Common myeloid progenitor, CD34-positive (primary cell): ENCODE measurements around the gene BAIAP2L1.

Experiments
- CTCF ChIA-PET: fragments of 350-600 bp; sonication (Branson Sonifier 250); formaldehyde crosslinking; loops from one replicate; lab custom pipeline; 2021; ENCODE audit warnings: antibody characterized with exemption; lab: Charles Lee
- POLR2A ChIA-PET: fragments of 350-600 bp; sonication (Branson Sonifier 250); formaldehyde crosslinking; loops from one replicate; lab custom pipeline; 2021; ENCODE audit warnings: antibody characterized with exemption; lab: Charles Lee
- DNase-seq, 3 donors: peaks; one replicate each; pipeline versions ENCODE4 v3.0.0 to v3.0.0-alpha.2; 2013
- H3K27ac ChIP-seq, 2 experiments: 1 replicate in 1 of 2; 2 replicates in 1 of 2; pipeline ENCODE4 v1.7.0; 2013; ENCODE audit warnings: inconsistent platforms in 2 of 2, low read length in 2 of 2, mild to moderate bottlenecking in 2 of 2, low read depth in 1 of 2, moderate library complexity in 1 of 2; ENCODE audit not compliant: severe bottlenecking in 2 of 2, insufficient read depth in 1 of 2, poor library complexity in 1 of 2
- H3K27me3 ChIP-seq, 5 experiments: replicated peaks in 2 of 5; 1 replicate in 3 of 5; 2 replicates in 2 of 5; pipeline versions ENCODE4 v1.6.1 to v1.7.0; 2013; ENCODE audit warnings: low read length in 4 of 5, mild to moderate bottlenecking in 2 of 5, moderate library complexity in 2 of 5, inconsistent platforms in 1 of 5; ENCODE audit not compliant: insufficient read depth in 5 of 5, control insufficient read depth in 4 of 5
- H3K36me3 ChIP-seq, 4 experiments: 1 replicate in 2 of 4; 2 replicates in 2 of 4; pipeline versions ENCODE4 v1.6.1 to v1.7.0; 2013; ENCODE audit warnings: low read length in 3 of 4, control low read depth in 1 of 4, mild to moderate bottlenecking in 1 of 4; ENCODE audit not compliant: control insufficient read depth in 4 of 4, insufficient read depth in 4 of 4
- H3K4me1 ChIP-seq, 4 experiments: 1 replicate in 3 of 4; 2 replicates in 1 of 4; pipeline versions ENCODE4 v1.6.1 to v1.7.1; 2013; ENCODE audit warnings: low read length in 3 of 4, mild to moderate bottlenecking in 3 of 4, control low read depth in 1 of 4, inconsistent platforms in 1 of 4, moderate library complexity in 1 of 4; ENCODE audit not compliant: control insufficient read depth in 4 of 4, insufficient read depth in 4 of 4; ENCODE audit errors: control extremely low read depth in 1 of 4
- H3K4me3 ChIP-seq, 7 experiments: 1 replicate in 4 of 7; 2 replicates in 3 of 7; pipeline versions ENCODE4 v1.5.1 to v1.7.0; 2013; ENCODE audit warnings: mild to moderate bottlenecking in 7 of 7, low read length in 6 of 7, moderate library complexity in 6 of 7, inconsistent platforms in 2 of 7, low read depth in 2 of 7, control low read depth in 1 of 7; ENCODE audit not compliant: insufficient read depth in 4 of 7, control insufficient read depth in 1 of 7; ENCODE audit errors: extremely low read depth in 1 of 7
- H3K9me3 ChIP-seq, 5 experiments: 1 replicate in 4 of 5; 2 replicates in 1 of 5; pipeline versions ENCODE4 v1.6.1 to v1.7.1; 2013; ENCODE audit warnings: low read length in 4 of 5, mild to moderate bottlenecking in 2 of 5, inconsistent platforms in 1 of 5, low read depth in 1 of 5, moderate library complexity in 1 of 5; ENCODE audit not compliant: control insufficient read depth in 4 of 5, insufficient read depth in 2 of 5; ENCODE audit errors: control extremely low read depth in 1 of 5
- WGBS: methylation state at CpG from one replicate; pipeline ENCODE4 v1.1.5; 2013; ENCODE audit not compliant: insufficient coverage; 5-methylcytosine and 5-hydroxymethylcytosine counted together

The BAIAP2L1 gene

DNA sequence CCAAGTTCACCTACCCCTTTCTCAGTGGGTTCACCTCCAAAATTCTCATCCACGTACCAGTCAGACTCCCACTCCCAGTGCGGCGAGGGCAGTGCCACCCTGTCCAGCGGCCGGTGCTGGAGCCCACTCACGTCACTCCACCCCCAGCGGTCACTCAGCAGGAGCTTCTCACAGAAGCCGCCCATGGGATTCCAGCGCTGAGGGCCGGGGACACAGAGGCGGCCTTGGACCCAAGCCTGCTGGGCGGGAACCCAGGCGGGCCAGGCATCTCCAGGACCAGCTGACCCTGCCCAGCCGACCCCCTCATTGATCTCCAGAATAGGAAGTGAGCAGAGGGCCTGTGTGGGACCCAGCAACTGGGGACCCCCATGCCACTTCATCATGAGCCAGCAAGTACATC, 156.0 kb downstream of the BAIAP2L1 start:
- CTCF ChIA-PET = no interaction called here
- DNase-seq = no peak
- Histone ChIP-seq H3K4me3 (no peak overlapping the region), H3K36me3 (peaks cover 0 to 12% (median 2%) of the 10 kb centered on the region in 4 experiments), H3K9me3 (no peaks in the 10 kb centered on the region), H3K4me1 (peaks cover 0 to 6% (median 0%) of the 10 kb centered on the region in 4 experiments), H3K27ac (no peak overlapping the region), H3K27me3 (no peaks in the 10 kb centered on the region)
- WGBS = 97% methylated on average over 6 of the region's 14 CpGs
- POLR2A ChIA-PET = no interaction called here

DNA sequence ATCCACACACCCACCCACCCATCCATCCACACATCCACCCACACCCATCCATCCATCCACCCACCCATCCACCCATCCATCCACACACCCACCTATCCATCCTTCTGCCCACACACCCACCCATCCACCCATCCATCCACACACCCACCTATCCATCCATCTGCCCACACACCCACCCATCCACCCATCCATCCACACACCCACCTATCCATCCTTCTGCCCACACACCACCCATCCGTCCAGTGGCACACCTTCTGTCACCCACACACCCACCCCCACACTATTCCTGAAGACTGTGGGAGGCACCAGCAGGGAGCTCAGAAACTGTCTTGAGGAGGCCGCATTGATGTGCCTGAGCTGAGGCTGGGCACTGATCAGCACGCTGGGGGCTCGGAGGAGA, 158.0 kb downstream of the BAIAP2L1 start:
- ChIA-PET CTCF (no interaction called here), POLR2A (no interaction called here)
- Histone ChIP-seq H3K9me3 (no peaks in the 10 kb centered on the region), H3K27me3 (no peaks in the 10 kb centered on the region), H3K36me3 (peaks cover 0 to 25% (median 5%) of the 10 kb centered on the region in 4 experiments), H3K4me3 (no peak overlapping the region), H3K27ac (no peak overlapping the region), H3K4me1 (no peaks in the 10 kb centered on the region)
- WGBS = 95% methylated on average over 3 of the region's 4 CpGs
- no peak for DNase-seq

DNA sequence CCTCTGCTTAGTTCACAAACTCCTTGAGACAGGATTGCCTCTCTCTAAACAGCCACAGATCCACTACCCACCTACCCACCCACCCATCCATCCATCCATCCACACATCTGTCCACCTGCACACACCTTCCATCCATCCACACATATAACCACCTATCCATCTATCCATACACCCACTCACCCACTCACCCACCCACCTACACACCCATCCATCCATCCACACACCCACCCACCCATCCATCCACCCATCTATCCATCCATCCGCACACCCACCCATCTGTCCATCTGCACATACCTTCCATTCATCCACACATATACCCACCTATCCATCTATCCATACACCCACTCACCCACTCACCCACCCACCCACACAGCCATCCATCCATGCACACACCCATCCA, 158.5 kb downstream of the BAIAP2L1 start:
- peaks cover 0 to 25% (median 5%) of the 10 kb centered on the region in 4 experiments for H3K36me3 ChIP-seq
- 80% methylated on average over 1 of the region's 1 CpG for WGBS
- no peak overlapping the region for H3K27ac ChIP-seq
- POLR2A ChIA-PET = no interaction called here
- CTCF ChIA-PET = interaction anchor here (1.0 kb wide), 1 partner anchor 9 kb away, joined by 3 read pairs; no protein-coding TSS in a partner anchor
- no peak overlapping the region for H3K4me3 ChIP-seq
- no peaks in the 10 kb centered on the region for H3K9me3 ChIP-seq
- no peaks in the 10 kb centered on the region for H3K27me3 ChIP-seq
- no peaks in the 10 kb centered on the region for H3K4me1 ChIP-seq
- DNase-seq = no peak

DNA sequence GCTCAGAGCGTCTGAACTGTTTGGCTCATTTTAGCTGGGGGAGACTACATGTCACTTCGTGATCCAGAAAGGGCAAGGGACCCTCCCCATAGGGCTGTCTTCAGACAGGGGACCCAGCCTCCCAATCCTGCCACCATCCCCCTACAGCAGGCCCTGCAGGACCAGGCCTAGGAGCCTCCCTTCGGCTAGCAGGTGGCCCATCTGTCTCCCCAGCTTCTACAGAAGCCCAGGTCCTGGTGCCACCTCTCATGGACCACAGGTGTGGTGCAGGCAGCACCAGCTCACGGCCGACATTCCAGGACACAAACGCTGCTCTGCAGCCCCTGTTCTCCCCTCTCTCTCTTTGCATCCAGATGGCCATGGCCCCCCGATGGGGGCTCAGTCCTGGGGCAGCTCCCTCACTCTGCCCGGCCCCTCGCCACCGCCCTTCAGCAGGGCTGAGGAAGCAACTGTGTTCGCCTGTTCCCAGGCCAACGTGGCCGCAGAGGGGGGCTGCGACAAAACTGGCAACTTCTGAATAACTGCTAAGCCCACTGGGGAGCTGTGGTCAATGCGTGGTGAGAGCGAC, 159.1 kb downstream of the BAIAP2L1 start:
- no peak overlapping the region for H3K4me3 ChIP-seq
- H3K4me1 ChIP-seq = no peaks in the 10 kb centered on the region
- no peak overlapping the region for H3K27ac ChIP-seq
- H3K36me3 ChIP-seq = peaks cover 0 to 26% (median 5%) of the 10 kb centered on the region in 4 experiments
- no peaks in the 10 kb centered on the region for H3K27me3 ChIP-seq
- no peaks in the 10 kb centered on the region for H3K9me3 ChIP-seq
- POLR2A ChIA-PET = no interaction called here
- no peak for DNase-seq
- CTCF ChIA-PET = interaction anchor here (0.8 to 1.0 kb wide), 2 partner anchors 9 to 38 kb away, joined by 3 read pairs; no protein-coding TSS in a partner anchor
- WGBS = 94% methylated on average over 15 of the region's 16 CpGs
